ENCODE measurements around the gene CCDC85B. TPM values are rescaled to one million over a fixed set of nuclear protein-coding genes. Genes with fewer than 3 reads are reported as not detected.

CCDC85B gene
- total and polyA plus RNA-seq, 2 of the 8 experiments (the other 6 are each of a cell fraction or from before 2014, with no cell fraction given): 19.8 to 30.8 TPM

DNA sequence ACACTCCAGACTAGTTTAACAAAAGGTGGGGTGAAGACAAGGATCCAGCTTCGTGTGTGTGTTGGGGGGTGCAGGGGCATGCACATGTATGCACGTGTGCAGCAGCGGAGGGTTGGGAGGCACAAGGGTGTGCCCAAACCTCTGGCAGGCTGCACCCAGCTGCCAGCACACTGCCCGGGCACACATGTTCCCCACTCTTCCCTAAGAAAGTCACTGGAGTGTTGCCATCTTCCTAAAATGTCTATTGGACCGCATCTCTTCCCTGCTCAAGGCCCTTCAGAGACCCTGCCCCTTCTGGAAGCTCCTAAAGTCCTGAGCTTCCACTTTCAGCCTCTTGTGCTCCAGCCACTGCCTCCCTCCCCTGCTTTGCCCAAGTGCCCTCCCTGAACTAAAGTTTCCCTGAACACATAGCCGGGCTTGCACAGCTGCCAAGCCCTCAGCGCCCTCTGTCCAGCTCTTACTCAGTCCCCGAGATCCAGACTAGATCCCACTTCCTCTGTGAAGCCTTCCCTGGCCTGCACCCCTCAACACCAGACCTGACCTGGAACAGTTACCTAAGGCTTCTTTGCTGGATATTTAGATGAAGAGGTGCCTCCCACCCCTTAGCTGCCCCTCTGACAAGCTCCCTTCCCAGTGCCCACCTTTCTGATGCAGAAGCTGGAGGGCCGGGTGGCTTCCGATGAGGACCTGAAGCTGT is 38.5 kb upstream of the CCDC85B start:
- Histone ChIP-seq H3K27me3 (replicated peaks in 1 of 4; ENCODE audit: control insufficient read depth in 3 of 4, extremely low read depth in 1 of 4, insufficient read depth in 3 of 4, low read length in 3 of 4) (no peaks in the 10 kb centered on the region; a peak in 1 of 7 replicates), H3K79me1 (ENCODE audit: low read depth, low read length) (peaks cover 20% of the 10 kb centered on the region), H2BK12ac (ENCODE audit: low read depth, low read length) (no peak overlapping the region), H2AFZ (ENCODE audit: low read length) (no peak overlapping the region), H3K23ac (ENCODE audit: insufficient read length) (no peak overlapping the region), H2BK120ac (replicated peaks; ENCODE audit: low read depth, low read length) (no peak overlapping the region), H3K36me3 (ENCODE audit: control insufficient read depth in 2 of 4, insufficient read depth in 4 of 4, low read length in 3 of 4) (peaks cover 17 to 34% (median 31%) of the 10 kb centered on the region in 4 experiments), H3K4me1 (replicated peaks in 1 of 4; ENCODE audit: control insufficient read depth in 3 of 4, insufficient read depth in 4 of 4, low read length in 3 of 4) (peaks cover 0 to 10% (median under 1%) of the 10 kb centered on the region in 4 experiments; a peak in 5 of 7 replicates), H3K4me3 (ENCODE audit: extremely low read depth in 1 of 4, insufficient read depth in 2 of 4, low read depth in 3 of 4, low read length in 4 of 4) (no peak overlapping the region), H3K18ac (ENCODE audit: extremely low read depth, low read length) (no peak overlapping the region), H2BK15ac (ENCODE audit: low read length) (no peak overlapping the region), H3K9ac (replicated peaks in 1 of 4; ENCODE audit: extremely low read depth in 1 of 4, low read depth in 3 of 4, low read length in 3 of 4) (no peak overlapping the region), H2BK5ac (ENCODE audit: low read depth, low read length) (no peak overlapping the region), H3K9me3 (ENCODE audit: insufficient read depth in 2 of 2, low read depth in 1 of 2, low read length in 1 of 2) (peaks cover 7 to 10% of the 10 kb centered on the region in 2 experiments; a peak in 2 of 4 replicates), H3K4ac (replicated peaks; ENCODE audit: insufficient read length, low read depth, low read length) (no peak overlapping the region), H4K20me1 (replicated peaks in 1 of 2; ENCODE audit: control insufficient read depth in 1 of 2, insufficient read depth in 2 of 2, low read length in 2 of 2) (peaks cover 28 to 30% of the 10 kb centered on the region in 2 experiments), H3K4me2 (ENCODE audit: insufficient read depth in 1 of 2, low read depth in 2 of 2, low read length in 2 of 2) (no peak overlapping the region), H3K79me2 (ENCODE audit: control insufficient read depth in 1 of 2, insufficient read depth in 2 of 2, low read length in 2 of 2) (peaks cover 15 to 30% of the 10 kb centered on the region in 2 experiments), H3K14ac (ENCODE audit: insufficient read length) (no peak overlapping the region), H2BK20ac (ENCODE audit: low read length) (no peak overlapping the region), H4K8ac (ENCODE audit: extremely low read depth, insufficient read depth, low read length) (no peak overlapping the region), H3K27ac (ENCODE audit: low read depth, low read length) (no peak overlapping the region), H2AK5ac (ENCODE audit: low read depth, low read length) (no peak overlapping the region), H4K91ac (replicated peaks; ENCODE audit: insufficient read length, low read length) (no peak overlapping the region), H4K5ac (ENCODE audit: insufficient read length, low read depth, low read length) (no peak overlapping the region), H3K23me2 (ENCODE audit: low read depth, low read length) (peaks cover 2% of the 10 kb centered on the region; the same call in 1 of the 2 replicates), H3K56ac (replicated peaks; ENCODE audit: insufficient read length, low read depth, low read length) (no peak overlapping the region)
- TF ChIP-seq TAF1 (IDR thresholded peaks at IDR 0.05; ENCODE audit: low read depth, low read length) (no peak), BRCA1 (IDR thresholded peaks at IDR 0.05; ENCODE audit: low read depth, low read length) (no peak), POLR2A (IDR thresholded peaks at IDR 0.05; ENCODE audit: control extremely low read depth in 1 of 2, low read depth in 2 of 2, low read length in 2 of 2) (peak in 1 of 2 experiments; percentile 73; a peak in 2 of 3 replicates), BCL11A (IDR thresholded peaks at IDR 0.05; ENCODE audit: low read depth in 2 of 2, low read length in 2 of 2) (no peak), POLR2AphosphoS5 (IDR thresholded peaks at IDR 0.05; ENCODE audit: low read depth, low read length) (peak; percentile 68), TAF7 (optimal IDR thresholded peaks at IDR 0.05; ENCODE audit: borderline replicate concordance, low read depth, low read length) (peak; percentile 41)
- ChIA-PET CTCF (ENCODE audit: partially characterized antibody) (interaction anchor here (0.6 to 15.2 kb wide), 43 partner anchors 10 to 1092 kb away, joined by 3 to 283 read pairs (median 5); partner anchors contain the start of genes AP5B1, CCDC85B, CFL1 and CTSW), POLR2A (ENCODE audit: partially characterized antibody) (interaction anchor here (0.6 to 38.3 kb wide), 25 partner anchors 9 to 245 kb away, joined by 3 to 1071 read pairs (median 4); partner anchors contain the start of genes AP5B1, CCDC85B, CFL1 and CTSW)
- FAIRE-seq (no peak), DNase-seq (ENCODE audit: low read depth in 1 of 2, low spot score in 2 of 2) (no peak)
- 94% methylated on average over 10 of the region's 10 CpGs; no CpG with 5 or more reads in 1 of the 2 experiments for WGBS, 2 experiments (ENCODE audit: extremely low coverage in 1 of 2, insufficient coverage in 1 of 2, insufficient read length in 1 of 2, insufficient replicate concordance in 2 of 2, low coverage in 1 of 2, low lambda C conversion rate in 2 of 2, missing lambda C conversion rate in 1 of 2)

Data from H1 (cell line).